Fibroblast of pulmonary artery (primary cell): ENCODE data around the gene SOWAHB.

Experiments
- DNase-seq: peaks from one replicate; pipeline ENCODE4 v3.0.0-alpha.2; 2010; ENCODE audit warnings: low read depth
- H3K4me3 ChIP-seq: replicated peaks from 2 replicates; pipeline ENCODE4 v1.5.1; 2011; ENCODE audit warnings: low read depth, mild to moderate bottlenecking, control low read depth, low read length, moderate library complexity
- TF ChIP-seq, protein P1 (sequence below): IDR thresholded peaks from 2 replicates; pipeline ENCODE4 v1.5.1; 2011; ENCODE audit warnings: mild to moderate bottlenecking, control low read depth, low read length, inconsistent platforms; ENCODE audit errors: missing control alignments

SOWAHB gene

DNA sequence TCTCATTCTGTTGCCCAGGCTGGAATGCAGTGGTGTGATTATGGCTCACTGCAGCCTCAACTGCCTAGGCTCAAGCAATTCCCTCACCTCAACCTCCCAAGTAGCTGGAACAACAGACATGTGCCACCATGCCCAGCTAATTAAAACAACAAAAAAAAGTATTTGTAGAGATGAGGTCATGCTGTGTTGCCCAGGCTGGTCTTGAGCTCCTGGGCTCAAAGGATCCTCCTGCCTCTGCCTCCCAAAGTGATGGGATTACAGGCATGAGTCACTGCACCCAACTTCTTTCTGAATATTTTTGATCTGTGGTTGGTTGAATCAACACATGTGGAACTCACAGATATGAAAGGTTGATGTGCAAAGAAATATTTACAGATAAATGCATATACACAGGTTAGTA lies 33.1 kb upstream of the SOWAHB start:
- TF ChIP-seq, protein P1, sequence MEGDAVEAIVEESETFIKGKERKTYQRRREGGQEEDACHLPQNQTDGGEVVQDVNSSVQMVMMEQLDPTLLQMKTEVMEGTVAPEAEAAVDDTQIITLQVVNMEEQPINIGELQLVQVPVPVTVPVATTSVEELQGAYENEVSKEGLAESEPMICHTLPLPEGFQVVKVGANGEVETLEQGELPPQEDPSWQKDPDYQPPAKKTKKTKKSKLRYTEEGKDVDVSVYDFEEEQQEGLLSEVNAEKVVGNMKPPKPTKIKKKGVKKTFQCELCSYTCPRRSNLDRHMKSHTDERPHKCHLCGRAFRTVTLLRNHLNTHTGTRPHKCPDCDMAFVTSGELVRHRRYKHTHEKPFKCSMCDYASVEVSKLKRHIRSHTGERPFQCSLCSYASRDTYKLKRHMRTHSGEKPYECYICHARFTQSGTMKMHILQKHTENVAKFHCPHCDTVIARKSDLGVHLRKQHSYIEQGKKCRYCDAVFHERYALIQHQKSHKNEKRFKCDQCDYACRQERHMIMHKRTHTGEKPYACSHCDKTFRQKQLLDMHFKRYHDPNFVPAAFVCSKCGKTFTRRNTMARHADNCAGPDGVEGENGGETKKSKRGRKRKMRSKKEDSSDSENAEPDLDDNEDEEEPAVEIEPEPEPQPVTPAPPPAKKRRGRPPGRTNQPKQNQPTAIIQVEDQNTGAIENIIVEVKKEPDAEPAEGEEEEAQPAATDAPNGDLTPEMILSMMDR = no peak

DNA sequence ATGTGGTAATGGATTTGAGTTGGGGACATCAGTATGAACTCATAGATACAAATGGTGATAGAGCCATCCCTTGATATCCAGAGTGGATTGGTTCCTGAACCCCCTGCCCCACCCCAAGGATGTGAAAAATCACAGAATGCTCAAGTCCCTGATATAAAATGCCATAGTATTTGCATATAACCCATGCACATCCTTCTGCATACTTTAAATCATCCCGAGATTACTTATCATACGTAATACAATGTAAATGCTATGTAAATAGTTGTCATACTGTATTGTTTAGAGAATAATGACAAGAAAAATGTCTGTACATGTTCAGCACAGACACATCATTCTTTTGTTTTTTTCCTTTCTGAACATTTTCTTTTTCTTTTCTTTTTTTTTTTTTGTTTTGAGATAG lies 32.7 kb upstream of the SOWAHB start:
- H3K4me3 ChIP-seq = no peak overlapping the region
- TF ChIP-seq, protein P1 = no peak
- DNase-seq = no peak

More for the DNA sequence above, 33.1 kb upstream of the SOWAHB start:
- H3K4me3 ChIP-seq = no peak overlapping the region
- DNase-seq = no peak

DNA sequence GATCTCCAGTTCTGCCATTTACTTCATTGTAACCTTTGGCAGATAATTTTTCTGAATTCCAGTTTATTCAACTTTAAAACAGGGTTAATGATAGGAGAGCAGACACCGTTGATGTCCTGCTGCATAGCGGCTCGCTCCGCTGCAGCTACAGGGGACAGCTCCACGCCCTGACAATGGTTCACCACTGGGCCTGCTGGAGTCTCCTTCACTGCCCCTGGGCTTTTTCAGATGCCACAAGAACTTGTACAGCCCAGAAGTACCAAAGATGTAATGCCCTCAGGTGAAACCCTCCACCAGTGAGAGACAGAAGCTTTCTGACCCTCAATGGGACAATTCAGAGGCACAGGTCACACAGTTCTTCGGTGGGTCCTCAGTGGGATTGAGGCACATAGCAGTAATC lies 28.9 kb upstream of the SOWAHB start:
- DNase-seq = no peak
- no peak overlapping the region for H3K4me3 ChIP-seq

DNA sequence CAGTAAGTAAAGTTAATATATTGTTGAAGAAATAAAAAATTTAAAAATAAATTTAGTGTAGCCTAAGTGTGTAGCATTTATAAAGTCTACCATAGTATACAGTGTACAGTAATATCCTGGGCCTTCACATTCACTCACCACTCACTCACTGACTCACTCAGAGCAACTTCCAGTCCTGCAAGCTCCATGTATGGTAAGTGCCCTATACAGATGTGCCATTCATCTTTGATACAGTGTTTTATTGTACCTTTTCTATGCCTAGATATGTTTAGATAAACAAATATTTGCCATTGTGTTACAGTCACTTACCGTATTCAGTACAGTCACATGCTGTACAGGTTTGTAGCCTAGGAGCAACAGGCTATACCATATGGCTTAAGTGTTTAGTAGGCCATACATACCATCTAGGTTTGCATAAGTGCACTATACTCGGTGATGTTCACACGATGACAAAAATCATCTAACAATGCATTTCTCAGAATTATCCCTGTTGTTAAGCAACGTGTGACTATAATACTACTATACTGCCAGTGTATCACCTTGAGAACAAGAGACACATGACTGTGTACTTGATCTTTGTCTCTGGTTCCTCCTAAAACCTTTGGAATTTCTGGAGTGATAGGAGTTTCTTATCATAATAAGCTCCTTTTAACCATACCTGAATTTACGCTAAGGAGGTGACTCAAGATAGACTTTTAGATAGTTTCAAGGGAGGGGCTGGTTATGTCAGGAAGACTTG lies 25.8 kb upstream of the SOWAHB start:
- TF ChIP-seq, protein P1 = no peak
- no peak overlapping the region for H3K4me3 ChIP-seq

More for the DNA sequence above, 28.9 kb upstream of the SOWAHB start:
- TF ChIP-seq, protein P1 = no peak

DNA sequence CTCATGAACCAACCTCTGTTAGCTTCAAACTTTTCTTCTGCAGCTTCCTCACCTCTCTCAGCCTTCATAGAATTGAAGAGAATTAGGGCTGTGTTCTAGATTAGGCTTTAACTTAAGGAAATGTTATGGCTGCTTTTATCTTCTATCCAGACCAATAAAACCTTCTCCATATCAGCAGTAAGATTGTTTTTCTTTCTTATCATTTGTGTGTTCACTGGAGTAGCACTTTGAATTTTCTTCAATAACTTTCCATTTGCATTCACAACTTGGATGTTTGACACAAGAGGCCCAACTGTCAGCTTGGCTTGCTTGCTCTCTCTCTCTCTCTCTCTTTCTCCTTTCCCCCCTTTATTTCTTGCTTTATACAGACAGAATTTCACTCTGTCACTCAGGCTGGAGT lies 22.8 kb upstream of the SOWAHB start:
- no peak for DNase-seq
- no peak overlapping the region for H3K4me3 ChIP-seq
- TF ChIP-seq, protein P1 = no peak

More for the DNA sequence above, 25.8 kb upstream of the SOWAHB start:
- no peak for DNase-seq

DNA sequence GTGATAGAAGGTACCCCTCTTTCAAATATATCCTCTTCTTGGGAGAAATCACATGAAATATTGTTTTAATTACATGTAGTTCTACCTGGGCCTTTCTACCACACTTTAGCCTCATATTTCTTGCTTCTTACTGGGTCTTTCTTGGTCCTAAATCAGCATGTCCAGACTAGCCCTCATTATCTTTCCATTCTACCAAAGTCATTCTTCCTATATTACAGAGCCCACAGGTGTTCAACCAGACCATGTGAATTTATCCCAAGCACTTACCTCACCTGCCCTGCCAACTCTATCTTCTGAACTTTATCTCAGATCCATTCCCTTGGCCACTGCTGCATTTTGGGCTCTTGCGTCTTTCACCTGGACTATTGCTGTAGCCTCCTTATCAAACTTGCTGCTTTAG lies 11.8 kb upstream of the SOWAHB start:
- no peak for DNase-seq
- no peak overlapping the region for H3K4me3 ChIP-seq
- TF ChIP-seq, protein P1 = no peak

DNA sequence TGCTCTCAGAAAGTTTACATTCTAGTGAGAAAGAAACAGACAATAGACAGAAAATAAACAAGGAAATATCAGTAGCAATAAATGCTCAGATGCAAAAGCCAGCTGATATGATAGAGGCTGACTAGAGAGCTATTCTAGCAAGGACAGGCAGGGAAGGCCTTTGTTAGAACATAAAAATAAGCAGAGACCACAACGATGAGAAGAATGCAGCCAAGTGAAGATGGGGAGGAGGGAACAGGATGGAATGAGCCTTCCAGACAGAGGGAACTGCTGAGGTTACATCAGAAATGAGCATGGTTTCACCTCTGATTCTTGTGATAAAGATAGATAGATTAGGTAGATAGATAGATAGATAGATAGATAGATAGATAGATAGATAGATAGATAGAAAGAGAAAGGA lies 7.6 kb upstream of the SOWAHB start:
- DNase-seq = peak; percentile 39

More for the DNA sequence above, 7.6 kb upstream of the SOWAHB start:
- no peak overlapping the region for H3K4me3 ChIP-seq
- TF ChIP-seq, protein P1 = no peak
